Natural killer cell (primary cell): Measurements from ENCODE around the gene UBD. TPM values are rescaled to one million over a fixed set of nuclear protein-coding genes. Genes with fewer than 3 reads are reported as not detected.

ENCODE experiments used
- ATAC-seq, 3 donors: fragments of 150-1000 bp in 2 of 3; fragments of 200-7000 bp in 1 of 3; cut with Tn5 transposase; 1 replicate in 1 of 3; 2 replicates in 2 of 3; pipeline ENCODE4 v1.10.0; 2021; ENCODE audit warnings: mild to moderate bottlenecking in 2 of 3, moderate library complexity in 2 of 3
- DNase-seq, 2 donors: peaks; one replicate each; pipeline versions ENCODE4 v3.0.0 to v3.0.0-alpha.2; 2013 to 2021; ENCODE audit warnings: mixed read lengths in 1 of 2
- H3K27ac ChIP-seq: one replicate; pipeline ENCODE4 v1.5.1; 2013; ENCODE audit warnings: mild to moderate bottlenecking, low read length
- H3K27me3 ChIP-seq: one replicate; pipeline ENCODE4 v1.6.1; 2013; ENCODE audit warnings: low read length; ENCODE audit not compliant: control insufficient read depth, insufficient read depth
- H3K36me3 ChIP-seq: one replicate; pipeline ENCODE4 v1.6.1; 2013; ENCODE audit warnings: low read length; ENCODE audit not compliant: control insufficient read depth, insufficient read depth
- H3K4me1 ChIP-seq: one replicate; pipeline ENCODE4 v1.6.1; 2013; ENCODE audit warnings: low read length; ENCODE audit not compliant: control insufficient read depth, insufficient read depth
- H3K4me3 ChIP-seq: one replicate; pipeline ENCODE4 v1.5.1; 2013; ENCODE audit warnings: low read length
- H3K9me3 ChIP-seq: one replicate; pipeline ENCODE4 v1.6.1; 2013; ENCODE audit warnings: low read length; ENCODE audit not compliant: control insufficient read depth, insufficient read depth
- H3K27ac Mint-ChIP-seq, 2 donors: one replicate each; pipeline ENCODE4 v1.8.0; 2022; ENCODE audit warnings: mild to moderate bottlenecking in 2 of 2, mixed read lengths in 2 of 2, moderate library complexity in 1 of 2
- H3K27me3 Mint-ChIP-seq, 2 donors: one replicate each; pipeline ENCODE4 v1.8.0; 2022; ENCODE audit warnings: low read depth in 2 of 2, mixed read lengths in 2 of 2
- H3K36me3 Mint-ChIP-seq: one replicate; pipeline ENCODE4 v1.8.0; 2022; ENCODE audit warnings: mixed read lengths
- H3K4me1 Mint-ChIP-seq, 2 donors: one replicate each; pipeline ENCODE4 v1.8.0; 2022; ENCODE audit warnings: mixed read lengths in 2 of 2
- H3K4me3 Mint-ChIP-seq: one replicate; pipeline ENCODE4 v1.8.0; 2022; ENCODE audit warnings: mild to moderate bottlenecking, moderate library complexity, mixed read lengths
- H3K9me3 Mint-ChIP-seq, 2 donors: one replicate each; pipeline ENCODE4 v1.8.0; 2022; ENCODE audit warnings: mixed read lengths in 2 of 2
- WGBS: methylation state at CpG from one replicate; pipeline ENCODE4 v1.1.7; 2013; ENCODE audit warnings: missing lambda C conversion rate; ENCODE audit not compliant: insufficient coverage; 5-methylcytosine and 5-hydroxymethylcytosine counted together
- intact Hi-C: fragments of 100-400 bp; cut with micrococcal nuclease; formaldehyde crosslinking; loops from one replicate; pipeline ENCODE4 v1.14.2; 2022
- total RNA-seq, 4 donors: library from RNA; stranded (reverse); fragments of 120-200 nt in 1 of 4; gene quantifications; one replicate each; pipeline versions ENCODE4 v1.2.3 to v1.2.4, GENCODE V29; 2013 to 2022
- TF ChIP-seq, protein P1 (sequence below): fragments of 200-600 bp; IDR thresholded peaks from one replicate; pipeline ENCODE4 v1.8.0; 2022; ENCODE audit warnings: antibody characterized with exemption

The UBD gene
- total RNA-seq, 3 donors from 2014 or later (not counting 1 experiment from before 2014, with no cell fraction given), result not detected

DNA sequence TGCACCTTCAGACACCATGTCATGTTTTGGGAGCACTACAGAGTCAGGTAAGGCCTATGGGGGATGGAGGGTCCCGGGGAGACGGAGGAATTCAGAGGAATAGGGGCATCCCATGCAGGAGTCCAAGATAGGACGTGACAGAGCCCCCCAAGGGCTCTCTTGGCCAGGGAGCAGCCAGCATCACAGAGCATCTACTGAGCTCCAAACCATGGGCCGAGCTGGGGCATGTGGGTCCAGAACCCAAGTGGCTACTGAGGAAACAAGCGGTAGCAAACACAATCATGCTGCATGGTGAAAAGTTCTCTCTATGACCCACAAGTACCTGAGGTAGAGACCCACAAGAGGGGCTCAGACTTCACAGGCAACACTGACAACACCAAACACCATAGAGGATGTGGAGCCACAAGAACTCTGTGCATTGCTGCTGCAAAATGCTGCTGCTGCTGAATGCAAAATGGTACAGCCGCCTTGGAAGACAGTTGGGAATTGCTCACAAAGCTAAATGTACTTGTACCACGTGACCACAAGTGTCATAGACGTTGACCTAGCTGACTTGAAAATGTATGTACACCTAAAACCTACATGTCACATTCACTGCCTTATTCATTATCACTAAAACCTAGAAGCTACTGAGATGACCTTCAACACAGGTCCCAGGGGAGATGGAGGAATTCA is 38.4 kb downstream of the UBD start:
- ATAC-seq (no peak), DNase-seq (no peak)
- Histone ChIP-seq H3K27ac (no peak overlapping the region), H3K4me1 (no peaks in the 10 kb centered on the region), H3K36me3 (no peaks in the 10 kb centered on the region), H3K4me3 (no peak overlapping the region), H3K9me3 (no peaks in the 10 kb centered on the region), H3K27me3 (no peaks in the 10 kb centered on the region)
- WGBS, result 60% methylated on average over 8 of the region's 8 CpGs
- peaks cover 0 to 13% of the 10 kb centered on the region in 2 donors for H3K27me3 Mint-ChIP-seq
- TF ChIP-seq, protein P1, sequence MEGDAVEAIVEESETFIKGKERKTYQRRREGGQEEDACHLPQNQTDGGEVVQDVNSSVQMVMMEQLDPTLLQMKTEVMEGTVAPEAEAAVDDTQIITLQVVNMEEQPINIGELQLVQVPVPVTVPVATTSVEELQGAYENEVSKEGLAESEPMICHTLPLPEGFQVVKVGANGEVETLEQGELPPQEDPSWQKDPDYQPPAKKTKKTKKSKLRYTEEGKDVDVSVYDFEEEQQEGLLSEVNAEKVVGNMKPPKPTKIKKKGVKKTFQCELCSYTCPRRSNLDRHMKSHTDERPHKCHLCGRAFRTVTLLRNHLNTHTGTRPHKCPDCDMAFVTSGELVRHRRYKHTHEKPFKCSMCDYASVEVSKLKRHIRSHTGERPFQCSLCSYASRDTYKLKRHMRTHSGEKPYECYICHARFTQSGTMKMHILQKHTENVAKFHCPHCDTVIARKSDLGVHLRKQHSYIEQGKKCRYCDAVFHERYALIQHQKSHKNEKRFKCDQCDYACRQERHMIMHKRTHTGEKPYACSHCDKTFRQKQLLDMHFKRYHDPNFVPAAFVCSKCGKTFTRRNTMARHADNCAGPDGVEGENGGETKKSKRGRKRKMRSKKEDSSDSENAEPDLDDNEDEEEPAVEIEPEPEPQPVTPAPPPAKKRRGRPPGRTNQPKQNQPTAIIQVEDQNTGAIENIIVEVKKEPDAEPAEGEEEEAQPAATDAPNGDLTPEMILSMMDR, result no peak
- peaks cover 5 to 10% of the 10 kb centered on the region in 2 donors for H3K4me1 Mint-ChIP-seq
- H3K36me3 Mint-ChIP-seq, result no peaks in the 10 kb centered on the region
- intact Hi-C loops, result no loop called here
- H3K27ac Mint-ChIP-seq, result no peak overlapping the region
- no peak overlapping the region for H3K4me3 Mint-ChIP-seq
- no peaks in the 10 kb centered on the region for H3K9me3 Mint-ChIP-seq

DNA sequence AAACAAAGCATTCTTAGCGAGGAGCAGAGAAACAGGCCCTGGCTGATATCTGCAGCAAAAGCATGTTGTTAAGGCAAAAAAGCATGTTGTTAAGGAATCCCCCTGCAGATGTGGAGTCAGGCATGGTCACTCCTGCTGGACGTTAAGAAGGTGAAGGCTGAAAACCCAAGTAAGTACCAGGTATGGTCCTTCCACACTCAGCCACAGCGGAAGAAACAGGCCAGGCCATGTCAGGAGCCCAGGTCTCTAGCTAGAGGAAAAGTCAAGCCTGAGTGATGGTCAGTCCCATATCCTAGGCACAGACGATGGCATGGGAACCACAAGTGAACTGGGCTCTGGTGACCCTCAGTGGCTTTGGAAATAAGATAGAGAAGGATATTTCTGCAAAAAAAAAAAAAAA is 39.3 kb downstream of the UBD start:
- no peaks in the 10 kb centered on the region for H3K36me3 Mint-ChIP-seq
- WGBS, result 86% methylated on average over 4 of the region's 4 CpGs
- no peak for ATAC-seq

DNA sequence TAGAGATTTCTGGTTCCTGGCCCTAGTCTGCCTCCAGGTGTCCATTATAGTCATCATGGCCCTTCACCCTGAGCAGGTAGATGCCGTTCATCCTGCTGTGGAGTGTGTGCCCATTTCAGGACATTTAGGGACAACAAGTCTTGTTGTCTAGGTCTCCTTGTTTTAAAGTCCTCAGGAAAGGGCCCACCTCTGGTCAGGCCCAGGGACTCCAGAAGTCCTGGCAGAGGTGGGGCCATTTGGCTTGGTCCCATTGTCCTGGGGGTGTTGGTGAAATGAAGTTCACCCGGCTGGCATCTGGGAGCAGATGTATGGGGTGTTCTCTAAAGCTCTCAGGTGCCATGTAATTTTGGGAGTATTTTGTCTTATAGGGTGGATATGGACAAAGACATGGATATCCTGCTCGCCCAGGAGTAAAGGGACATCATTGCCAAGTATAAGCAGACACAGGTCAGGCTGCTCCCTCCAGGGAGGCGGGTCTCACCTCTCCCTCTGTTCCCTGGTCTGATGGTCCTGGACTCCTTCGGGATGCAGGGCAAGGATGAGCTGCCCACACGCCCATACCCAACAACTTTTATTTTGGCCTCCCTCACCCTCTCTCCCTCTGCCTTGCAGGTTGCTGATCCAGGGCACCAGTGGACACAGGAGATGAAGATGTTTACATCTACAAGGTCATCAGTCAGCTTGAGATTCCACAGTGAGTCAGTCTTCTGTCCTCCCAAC is 40.1 kb downstream of the UBD start:
- H3K27ac Mint-ChIP-seq, result no peak overlapping the region
- peaks cover 10 to 14% of the 10 kb centered on the region in 2 donors for H3K4me1 Mint-ChIP-seq
- no peak for ATAC-seq
- intact Hi-C loops, result no loop called here
- H3K27me3 Mint-ChIP-seq, result peaks cover 0 to 7% of the 10 kb centered on the region in 2 donors
- WGBS, result 87% methylated on average over 6 of the region's 6 CpGs
- H3K4me3 ChIP-seq, result no peak overlapping the region
- no peak for DNase-seq
- TF ChIP-seq, protein P1, result no peak
- no peak overlapping the region for H3K27ac ChIP-seq
- H3K4me1 ChIP-seq, result no peaks in the 10 kb centered on the region
- no peaks in the 10 kb centered on the region for H3K9me3 Mint-ChIP-seq
- H3K36me3 ChIP-seq, result no peaks in the 10 kb centered on the region
- H3K27me3 ChIP-seq, result no peaks in the 10 kb centered on the region
- H3K36me3 Mint-ChIP-seq, result no peaks in the 10 kb centered on the region
- H3K4me3 Mint-ChIP-seq, result no peak overlapping the region
- H3K9me3 ChIP-seq, result no peaks in the 10 kb centered on the region

More for the DNA sequence above, 39.3 kb downstream of the UBD start:
- no peak overlapping the region for H3K4me3 ChIP-seq
- no peaks in the 10 kb centered on the region for H3K36me3 ChIP-seq
- no peaks in the 10 kb centered on the region for H3K27me3 ChIP-seq
- H3K4me3 Mint-ChIP-seq, result no peak overlapping the region
- no peak overlapping the region for H3K27ac ChIP-seq
- intact Hi-C loops, result no loop called here
- no peaks in the 10 kb centered on the region for H3K9me3 Mint-ChIP-seq
- no peak overlapping the region for H3K27ac Mint-ChIP-seq
- TF ChIP-seq, protein P1, result no peak
- no peaks in the 10 kb centered on the region for H3K4me1 ChIP-seq
- peaks cover 0 to 8% of the 10 kb centered on the region in 2 donors for H3K27me3 Mint-ChIP-seq
- H3K4me1 Mint-ChIP-seq, result peaks cover 10 to 14% of the 10 kb centered on the region in 2 donors
- H3K9me3 ChIP-seq, result no peaks in the 10 kb centered on the region
- no peak for DNase-seq
